DND-41 (cell line): Measurements from ENCODE around the gene UROC1.

Source experiments
- CTCF ChIP-seq: IDR thresholded peaks from 2 replicates; pipeline ENCODE4 v1.5.1; 2012; ENCODE audit warnings: borderline replicate concordance, low read length, moderate library complexity, mild to moderate bottlenecking; ENCODE audit not compliant: poor library complexity, severe bottlenecking; ENCODE audit errors: extremely low read depth
- EZH2 ChIP-seq: IDR thresholded peaks from 3 replicates; pipeline ENCODE4 v1.6.1; 2012; ENCODE audit warnings: borderline replicate concordance, low read depth, mild to moderate bottlenecking, moderate library complexity, low read length, inconsistent platforms; ENCODE audit not compliant: severe bottlenecking

- no peak for TF ChIP-seq CTCF
- TF ChIP-seq EZH2, result no peak
Measured at GRCh38 chr3:126516152-126516935, 1.2 kb downstream of the UROC1 start.
